C4-2B (cell line): ENCODE data around the gene PKMYT1.

Experiments used
- ZFX ChIP-seq: fragments of 450-650 bp; IDR thresholded peaks from 2 replicates; pipeline ENCODE4 v1.6.1; 2017
- TF ChIP-seq, protein P1 (sequence below): fragments of 450-650 bp; conservative IDR thresholded peaks from 2 replicates; pipeline ENCODE4 v1.5.1; 2017; ENCODE audit warnings: mild to moderate bottlenecking

- TF ChIP-seq, protein P1, sequence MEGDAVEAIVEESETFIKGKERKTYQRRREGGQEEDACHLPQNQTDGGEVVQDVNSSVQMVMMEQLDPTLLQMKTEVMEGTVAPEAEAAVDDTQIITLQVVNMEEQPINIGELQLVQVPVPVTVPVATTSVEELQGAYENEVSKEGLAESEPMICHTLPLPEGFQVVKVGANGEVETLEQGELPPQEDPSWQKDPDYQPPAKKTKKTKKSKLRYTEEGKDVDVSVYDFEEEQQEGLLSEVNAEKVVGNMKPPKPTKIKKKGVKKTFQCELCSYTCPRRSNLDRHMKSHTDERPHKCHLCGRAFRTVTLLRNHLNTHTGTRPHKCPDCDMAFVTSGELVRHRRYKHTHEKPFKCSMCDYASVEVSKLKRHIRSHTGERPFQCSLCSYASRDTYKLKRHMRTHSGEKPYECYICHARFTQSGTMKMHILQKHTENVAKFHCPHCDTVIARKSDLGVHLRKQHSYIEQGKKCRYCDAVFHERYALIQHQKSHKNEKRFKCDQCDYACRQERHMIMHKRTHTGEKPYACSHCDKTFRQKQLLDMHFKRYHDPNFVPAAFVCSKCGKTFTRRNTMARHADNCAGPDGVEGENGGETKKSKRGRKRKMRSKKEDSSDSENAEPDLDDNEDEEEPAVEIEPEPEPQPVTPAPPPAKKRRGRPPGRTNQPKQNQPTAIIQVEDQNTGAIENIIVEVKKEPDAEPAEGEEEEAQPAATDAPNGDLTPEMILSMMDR: no peak
- TF ChIP-seq ZFX: no peak
Observed at GRCh38 chr16:2971134-2971984, 8.9 kb downstream of the PKMYT1 start.
